ENCODE data around the gene NOX3.

DNA sequence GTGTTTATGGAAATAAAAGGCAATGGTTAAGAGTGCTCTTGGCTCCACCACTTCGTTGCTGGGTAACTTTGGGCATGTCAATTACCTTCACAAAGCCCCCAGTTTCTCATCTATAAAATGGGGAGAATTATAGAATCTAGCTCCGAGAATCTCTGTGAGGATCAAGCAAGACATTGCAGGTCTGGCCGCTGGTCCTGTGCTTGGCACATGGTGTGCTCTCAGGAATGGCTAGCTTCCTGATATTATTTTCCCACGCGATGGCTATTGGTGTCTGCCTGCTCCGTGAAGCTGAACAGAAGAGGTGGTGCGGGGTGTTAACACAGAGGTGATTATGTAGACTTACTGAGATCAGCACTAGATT, 57.0 kb downstream of the NOX3 start:
- TF ChIP-seq POLR2AphosphoS5 (IDR thresholded peaks at IDR 0.05; ENCODE audit: borderline replicate concordance, low read depth, low read length) (no peak), EZH2 (IDR thresholded peaks at IDR 0.05) (no peak), FOXP2 (optimal IDR thresholded peaks at IDR 0.05; ENCODE audit: control extremely low read depth, extremely low read length, insufficient read depth) (no peak)
